Nephron progenitor cell (in vitro differentiated cells): ENCODE results near the gene MAGI2.

Experiments used
- DNase-seq: peaks from one replicate; pipeline ENCODE4 v3.0.0; 2021
- H3K27ac Mint-ChIP-seq: 2 replicates; pipeline ENCODE4 v1.8.0; 2021; ENCODE audit warnings: mild to moderate bottlenecking, moderate library complexity, mixed read lengths
- H3K27me3 Mint-ChIP-seq: 2 replicates; pipeline ENCODE4 v1.8.0; 2021; ENCODE audit warnings: mild to moderate bottlenecking, low read depth, mixed read lengths; ENCODE audit not compliant: poor library complexity
- H3K36me3 Mint-ChIP-seq: 2 replicates; pipeline ENCODE4 v1.8.0; 2021; ENCODE audit warnings: low read depth, mixed read lengths
- H3K4me1 Mint-ChIP-seq: 2 replicates; pipeline ENCODE4 v1.8.0; 2021; ENCODE audit warnings: mixed read lengths
- H3K4me3 Mint-ChIP-seq: 2 replicates; pipeline ENCODE4 v1.8.0; 2021; ENCODE audit warnings: mild to moderate bottlenecking, moderate library complexity, mixed read lengths
- H3K9me3 Mint-ChIP-seq: 2 replicates; pipeline ENCODE4 v1.8.0; 2021; ENCODE audit warnings: mild to moderate bottlenecking, moderate library complexity, mixed read lengths
- CTCF ChIP-seq: fragments of 200-600 bp; sonication (generic); IDR thresholded peaks from 2 replicates; pipeline ENCODE4 v1.5.0; 2021; ENCODE audit warnings: antibody characterized with exemption

The MAGI2 gene

GRCh38 chr7:78043159-78043558 lies 1410.3 kb downstream of the MAGI2 start:
- no peak for DNase-seq
- H3K9me3 Mint-ChIP-seq, result no peaks in the 10 kb centered on the region

GRCh38 chr7:78041423-78041822 lies 1412.0 kb downstream of the MAGI2 start:
- Mint-ChIP-seq H3K9me3 (no peaks in the 10 kb centered on the region), H3K27ac (no peak overlapping the region), H3K27me3 (peaks cover 12% of the 10 kb centered on the region), H3K36me3 (no peaks in the 10 kb centered on the region), H3K4me3 (no peak overlapping the region), H3K4me1 (peaks cover 15% of the 10 kb centered on the region)
- no peak for TF ChIP-seq CTCF
- DNase-seq, result no peak

More at GRCh38 chr7:78043159-78043558, 1410.3 kb downstream of the MAGI2 start:
- Mint-ChIP-seq H3K27me3 (peaks cover 12% of the 10 kb centered on the region), H3K4me3 (no peak overlapping the region), H3K4me1 (peaks cover 6% of the 10 kb centered on the region), H3K36me3 (no peaks in the 10 kb centered on the region), H3K27ac (no peak overlapping the region)
- no peak for TF ChIP-seq CTCF

GRCh38 chr7:78039790-78040776 lies 1413.4 kb downstream of the MAGI2 start:
- TF ChIP-seq CTCF, result peak; percentile 7
- Mint-ChIP-seq H3K9me3 (no peaks in the 10 kb centered on the region), H3K4me3 (no peak overlapping the region), H3K4me1 (peaks cover 15% of the 10 kb centered on the region), H3K36me3 (no peaks in the 10 kb centered on the region), H3K27me3 (peaks cover 12% of the 10 kb centered on the region), H3K27ac (no peak overlapping the region)
- DNase-seq, result no peak

GRCh38 chr7:78038465-78039080 lies 1414.9 kb downstream of the MAGI2 start:
- peaks cover 15% of the 10 kb centered on the region for H3K4me1 Mint-ChIP-seq
- no peaks in the 10 kb centered on the region for H3K36me3 Mint-ChIP-seq
- peaks cover 15% of the 10 kb centered on the region for H3K27me3 Mint-ChIP-seq
- H3K9me3 Mint-ChIP-seq, result no peaks in the 10 kb centered on the region
- H3K27ac Mint-ChIP-seq, result no peak overlapping the region
- DNase-seq, result no peak
- no peak for TF ChIP-seq CTCF
- no peak overlapping the region for H3K4me3 Mint-ChIP-seq

- TF ChIP-seq CTCF, result no peak
- DNase-seq, result no peak
- Mint-ChIP-seq H3K27me3 (peaks cover 15% of the 10 kb centered on the region), H3K4me1 (peaks cover 15% of the 10 kb centered on the region), H3K4me3 (no peak overlapping the region), H3K27ac (no peak overlapping the region), H3K9me3 (no peaks in the 10 kb centered on the region), H3K36me3 (no peaks in the 10 kb centered on the region)
These were observed 1415.9 kb downstream of the MAGI2 start for GRCh38 chr7:78037603-78038002.
